Epithelial cell of esophagus (primary cell): ENCODE measurements around the gene C16orf90.

Experiments used
- DNase-seq: peaks from one replicate; pipeline ENCODE4 v3.0.0; 2010; ENCODE audit warnings: low read depth
- H3K4me3 ChIP-seq: 2 replicates; pipeline ENCODE4 v1.5.1; 2011; ENCODE audit warnings: mild to moderate bottlenecking, low read length, control low read depth
- CTCF ChIP-seq: IDR thresholded peaks from 2 replicates; pipeline ENCODE4 v1.5.1; 2011; ENCODE audit warnings: low read depth, mild to moderate bottlenecking, low read length, control low read depth, inconsistent platforms; ENCODE audit not compliant: insufficient read depth; ENCODE audit errors: missing control alignments

The C16orf90 gene

GRCh38 chr16:3514621-3515020, 19.3 kb upstream of the C16orf90 start:
- TF ChIP-seq CTCF: no peak
- DNase-seq: peak; percentile 23
- H3K4me3 ChIP-seq: no peak overlapping the region

GRCh38 chr16:3513892-3514583, 18.7 kb upstream of the C16orf90 start:
- no peak for TF ChIP-seq CTCF
- no peak overlapping the region for H3K4me3 ChIP-seq
- peak; percentile 81 for DNase-seq

- H3K4me3 ChIP-seq: no peak overlapping the region
- DNase-seq: no peak
- no peak for TF ChIP-seq CTCF
Measured at GRCh38 chr16:3511286-3512180, 16.2 kb upstream of the C16orf90 start.

GRCh38 chr16:3510416-3510815, 15.1 kb upstream of the C16orf90 start:
- H3K4me3 ChIP-seq: no peak overlapping the region
- no peak for TF ChIP-seq CTCF
- no peak for DNase-seq

- no peak overlapping the region for H3K4me3 ChIP-seq
- peak; percentile 86 for DNase-seq
- TF ChIP-seq CTCF: no peak
Measured at GRCh38 chr16:3509470-3509928, 14.2 kb upstream of the C16orf90 start.

- no peak for TF ChIP-seq CTCF
- H3K4me3 ChIP-seq: no peak overlapping the region
- no peak for DNase-seq
Measured at GRCh38 chr16:3508736-3509135, 13.4 kb upstream of the C16orf90 start.
